HUES64 (cell line): Measurements from ENCODE around the gene GFPT2.

Experiments used
- H3K27ac ChIP-seq: 2 replicates; pipeline ENCODE4 v1.7.0; 2013; ENCODE audit warnings: low read depth, low read length, inconsistent platforms
- H3K27me3 ChIP-seq: 2 replicates; pipeline ENCODE4 v1.6.1; 2013; ENCODE audit warnings: mild to moderate bottlenecking, low read length; ENCODE audit not compliant: insufficient read depth
- H3K36me3 ChIP-seq: 2 replicates; pipeline ENCODE4 v1.6.1; 2013; ENCODE audit warnings: mild to moderate bottlenecking, low read length; ENCODE audit not compliant: insufficient read depth
- H3K4me1 ChIP-seq: 2 replicates; pipeline ENCODE4 v1.6.1; 2013; ENCODE audit warnings: mild to moderate bottlenecking, low read length, moderate library complexity; ENCODE audit not compliant: insufficient read depth
- H3K4me3 ChIP-seq: 2 replicates; pipeline ENCODE4 v1.5.1; 2013; ENCODE audit warnings: mild to moderate bottlenecking, low read length, moderate library complexity
- H3K9ac ChIP-seq: 2 replicates; pipeline ENCODE4 v1.6.1; 2013; ENCODE audit warnings: mild to moderate bottlenecking, low read depth, low read length
- H3K9me3 ChIP-seq: 2 replicates; pipeline ENCODE4 v1.6.1; 2013; ENCODE audit warnings: low read depth, low read length; ENCODE audit not compliant: insufficient read depth
- WGBS: fragments of 150-250, 120-280 bp; methylation state at CpG from one replicate; pipeline ENCODE4 v1.1.7; 2013; ENCODE audit warnings: missing lambda C conversion rate; 5-methylcytosine and 5-hydroxymethylcytosine counted together

Gene GFPT2

GRCh38 chr5:180316586-180316985 is 36.5 kb downstream of the GFPT2 start:
- H3K27ac ChIP-seq = no peak overlapping the region
- H3K36me3 ChIP-seq = peaks cover 87% of the 10 kb centered on the region
- H3K27me3 ChIP-seq = no peaks in the 10 kb centered on the region
- H3K9ac ChIP-seq = no peak overlapping the region
- 97% methylated on average over 20 of the region's 20 CpGs for WGBS
- no peak overlapping the region for H3K4me3 ChIP-seq
- no peaks in the 10 kb centered on the region for H3K4me1 ChIP-seq
- H3K9me3 ChIP-seq = no peaks in the 10 kb centered on the region

- Histone ChIP-seq H3K4me3 (no peak overlapping the region), H3K27me3 (no peaks in the 10 kb centered on the region), H3K4me1 (no peaks in the 10 kb centered on the region), H3K9ac (no peak overlapping the region), H3K36me3 (peaks cover 87% of the 10 kb centered on the region), H3K27ac (no peak overlapping the region), H3K9me3 (no peaks in the 10 kb centered on the region)
- 90% methylated on average over 8 of the region's 9 CpGs for WGBS
These were observed 37.3 kb downstream of the GFPT2 start for GRCh38 chr5:180315762-180316212.

GRCh38 chr5:180313677-180314505 is 39.2 kb downstream of the GFPT2 start:
- Histone ChIP-seq H3K9ac (no peak overlapping the region), H3K27ac (no peak overlapping the region), H3K9me3 (no peaks in the 10 kb centered on the region), H3K4me1 (no peaks in the 10 kb centered on the region), H3K36me3 (peaks cover 82% of the 10 kb centered on the region), H3K27me3 (no peaks in the 10 kb centered on the region), H3K4me3 (no peak overlapping the region)
- 96% methylated on average over 50 of the region's 50 CpGs for WGBS

- H3K27ac ChIP-seq = no peak overlapping the region
- H3K4me1 ChIP-seq = no peaks in the 10 kb centered on the region
- no peaks in the 10 kb centered on the region for H3K27me3 ChIP-seq
- H3K9ac ChIP-seq = no peak overlapping the region
- no peaks in the 10 kb centered on the region for H3K9me3 ChIP-seq
- peaks cover 79% of the 10 kb centered on the region for H3K36me3 ChIP-seq
- no peak overlapping the region for H3K4me3 ChIP-seq
- 96% methylated on average over 11 of the region's 11 CpGs for WGBS
These were observed 41.9 kb downstream of the GFPT2 start for GRCh38 chr5:180311216-180311615.

GRCh38 chr5:180306796-180307195 is 46.3 kb downstream of the GFPT2 start:
- no peaks in the 10 kb centered on the region for H3K27me3 ChIP-seq
- no peaks in the 10 kb centered on the region for H3K9me3 ChIP-seq
- no peak overlapping the region for H3K9ac ChIP-seq
- H3K4me3 ChIP-seq = no peak overlapping the region
- no peak overlapping the region for H3K27ac ChIP-seq
- no peaks in the 10 kb centered on the region for H3K4me1 ChIP-seq
- H3K36me3 ChIP-seq = peaks cover 82% of the 10 kb centered on the region
- 95% methylated on average over 8 of the region's 8 CpGs for WGBS

- no peak overlapping the region for H3K27ac ChIP-seq
- H3K27me3 ChIP-seq = no peaks in the 10 kb centered on the region
- no peak overlapping the region for H3K4me3 ChIP-seq
- no peaks in the 10 kb centered on the region for H3K4me1 ChIP-seq
- no peak overlapping the region for H3K9ac ChIP-seq
- peaks cover 84% of the 10 kb centered on the region for H3K36me3 ChIP-seq
- no peaks in the 10 kb centered on the region for H3K9me3 ChIP-seq
- 93% methylated on average over 12 of the region's 12 CpGs for WGBS
These were observed 47.7 kb downstream of the GFPT2 start for GRCh38 chr5:180305481-180305880.

- Histone ChIP-seq H3K9ac (no peak overlapping the region), H3K4me1 (no peaks in the 10 kb centered on the region), H3K4me3 (no peak overlapping the region), H3K36me3 (peaks cover 86% of the 10 kb centered on the region), H3K27ac (no peak overlapping the region), H3K27me3 (no peaks in the 10 kb centered on the region), H3K9me3 (no peaks in the 10 kb centered on the region)
- 95% methylated on average over 18 of the region's 18 CpGs for WGBS
These were observed 48.4 kb downstream of the GFPT2 start for GRCh38 chr5:180304431-180305375.

GRCh38 chr5:180304016-180304292 is 49.2 kb downstream of the GFPT2 start:
- H3K9ac ChIP-seq = no peak overlapping the region
- WGBS = 94% methylated on average over 4 of the region's 4 CpGs
- H3K27me3 ChIP-seq = no peaks in the 10 kb centered on the region
- no peaks in the 10 kb centered on the region for H3K9me3 ChIP-seq
- H3K4me1 ChIP-seq = no peaks in the 10 kb centered on the region
- H3K36me3 ChIP-seq = peaks cover 79% of the 10 kb centered on the region
- no peak overlapping the region for H3K27ac ChIP-seq
- H3K4me3 ChIP-seq = no peak overlapping the region

- Histone ChIP-seq H3K9ac (no peak overlapping the region), H3K36me3 (peaks cover 75% of the 10 kb centered on the region), H3K9me3 (no peaks in the 10 kb centered on the region), H3K4me1 (no peaks in the 10 kb centered on the region), H3K27me3 (no peaks in the 10 kb centered on the region), H3K27ac (no peak overlapping the region), H3K4me3 (no peak overlapping the region)
- 96% methylated on average over 17 of the region's 17 CpGs for whole genome bisulfite sequencing
These were observed 49.7 kb downstream of the GFPT2 start for GRCh38 chr5:180303226-180304015.

GRCh38 chr5:180302256-180302655 is 50.9 kb downstream of the GFPT2 start:
- H3K9me3 ChIP-seq = no peaks in the 10 kb centered on the region
- peaks cover 67% of the 10 kb centered on the region for H3K36me3 ChIP-seq
- H3K27ac ChIP-seq = no peak overlapping the region
- H3K4me1 ChIP-seq = no peaks in the 10 kb centered on the region
- WGBS = 97% methylated on average over 8 of the region's 10 CpGs
- H3K4me3 ChIP-seq = no peak overlapping the region
- H3K9ac ChIP-seq = no peak overlapping the region
- H3K27me3 ChIP-seq = no peaks in the 10 kb centered on the region

- H3K36me3 ChIP-seq = peaks cover 59% of the 10 kb centered on the region
- WGBS = 91% methylated on average over 4 of the region's 4 CpGs
These were observed 51.9 kb downstream of the GFPT2 start for GRCh38 chr5:180301253-180301652.

More at GRCh38 chr5:180301253-180301652, 51.9 kb downstream of the GFPT2 start:
- no peak overlapping the region for H3K4me3 ChIP-seq
- H3K27ac ChIP-seq = no peak overlapping the region
- H3K27me3 ChIP-seq = no peaks in the 10 kb centered on the region
- no peaks in the 10 kb centered on the region for H3K9me3 ChIP-seq
- no peaks in the 10 kb centered on the region for H3K4me1 ChIP-seq
- H3K9ac ChIP-seq = no peak overlapping the region
